Fibroblast of lung (primary cell): ENCODE data around the gene ADAMTS16.

Experiments
- CTCF ChIP-seq, 2 donors: IDR thresholded peaks in 1 of 2; conservative IDR thresholded peaks in 1 of 2; 1 replicate in 1 of 2; 2 replicates in 1 of 2; pipeline ENCODE4 v1.5.1; 2011 to 2012; ENCODE audit warnings: low read length in 2 of 2, control low read depth in 1 of 2, inconsistent platforms in 1 of 2, low read depth in 1 of 2, mild to moderate bottlenecking in 1 of 2
- EZH2 ChIP-seq: IDR thresholded peaks from 2 replicates; pipeline ENCODE4 v1.5.1; 2012; ENCODE audit warnings: low read length, control low read depth, mild to moderate bottlenecking; ENCODE audit errors: missing control alignments

GRCh38 chr5:5246736-5247135 lies 106.6 kb downstream of the ADAMTS16 start:
- TF ChIP-seq CTCF (conservative IDR thresholded peaks at IDR 0.05 in 1 of 2, IDR thresholded peaks at IDR 0.05 in 1 of 2; ENCODE audit: low read depth in 1 of 2, low read length in 2 of 2) (no peak), EZH2 (no peak)
